Lung microvascular endothelial cell (primary cell): ENCODE results near the gene PLEKHB1. TPM values are rescaled to one million over a fixed set of nuclear protein-coding genes. Genes with fewer than 3 reads are reported as not detected.
A peak's percentile ranks its signal among the peaks of the same experiment; 100 is the strongest.

ENCODE experiments used
- DNase-seq, 2 donors: peaks; one replicate each; pipeline versions ENCODE4 v3.0.0 to v3.0.0-alpha.2; 2010; ENCODE audit warnings: low read depth in 2 of 2
- total RNA-seq: library from RNA; depleted of rRNA; stranded (reverse); fragments of >200 nt; gene quantifications from 2 replicates; pipeline ENCODE4 v1.2.1, GENCODE V29; 2014

PLEKHB1 gene
- 0.22 and 0.40 TPM in 2 replicates for total RNA-seq

GRCh38 chr11:73645972-73646631 is at the start of gene PLEKHB1:
PLEKHB1 (plus strand) TSS chr11:73646581; CDS start chr11:73646609, 28 bp downstream.
- no peak for DNase-seq

- peak in 1 of 2 donors; percentile 2 for DNase-seq
Measured at GRCh38 chr11:73597336-73597955, 48.9 kb upstream of the PLEKHB1 start.

GRCh38 chr11:73597956-73598718 is 48.2 kb upstream of the PLEKHB1 start, which contains the start of gene FAM168A:
FAM168A (minus strand) TSS chr11:73598112; CDS start chr11:73468474, 129,638 bp downstream.
- peak; percentile 92 to 96 for DNase-seq

DNA sequence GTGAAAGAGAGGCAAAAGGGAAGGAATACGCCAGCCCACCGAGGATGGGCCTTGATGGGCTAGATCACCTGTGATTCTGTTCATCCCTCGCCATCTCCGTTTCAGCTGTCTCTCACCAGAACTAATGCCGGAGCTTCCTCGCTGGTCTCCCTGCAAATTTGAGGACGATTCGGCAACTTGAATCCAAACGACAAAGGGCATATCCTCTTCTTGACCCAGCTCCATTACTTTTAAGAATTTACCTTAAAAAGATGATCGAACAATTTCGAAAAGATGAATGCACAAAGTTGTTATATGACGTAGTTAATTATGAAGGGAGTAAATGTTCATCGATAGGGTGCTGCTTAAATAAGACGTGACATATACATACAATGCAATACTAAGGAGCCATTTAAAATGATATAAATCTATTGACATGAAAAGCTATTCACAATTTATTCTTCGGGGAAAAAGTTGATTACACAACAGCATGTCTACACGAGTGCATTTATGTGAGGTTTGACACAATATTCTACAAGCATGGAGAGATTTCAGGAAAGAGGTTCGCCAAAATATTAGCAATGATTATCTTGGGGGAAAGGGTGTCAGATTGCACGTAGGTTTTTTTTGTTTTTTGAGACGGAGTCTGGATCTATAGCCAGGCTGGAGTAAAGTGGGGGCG is 47.5 kb upstream of the PLEKHB1 start:
- DNase-seq, result no peak

GRCh38 chr11:73612601-73613140 is 33.7 kb upstream of the PLEKHB1 start:
- no peak for DNase-seq

- no peak for DNase-seq
Measured at GRCh38 chr11:73614591-73614990, 31.8 kb upstream of the PLEKHB1 start.

DNA sequence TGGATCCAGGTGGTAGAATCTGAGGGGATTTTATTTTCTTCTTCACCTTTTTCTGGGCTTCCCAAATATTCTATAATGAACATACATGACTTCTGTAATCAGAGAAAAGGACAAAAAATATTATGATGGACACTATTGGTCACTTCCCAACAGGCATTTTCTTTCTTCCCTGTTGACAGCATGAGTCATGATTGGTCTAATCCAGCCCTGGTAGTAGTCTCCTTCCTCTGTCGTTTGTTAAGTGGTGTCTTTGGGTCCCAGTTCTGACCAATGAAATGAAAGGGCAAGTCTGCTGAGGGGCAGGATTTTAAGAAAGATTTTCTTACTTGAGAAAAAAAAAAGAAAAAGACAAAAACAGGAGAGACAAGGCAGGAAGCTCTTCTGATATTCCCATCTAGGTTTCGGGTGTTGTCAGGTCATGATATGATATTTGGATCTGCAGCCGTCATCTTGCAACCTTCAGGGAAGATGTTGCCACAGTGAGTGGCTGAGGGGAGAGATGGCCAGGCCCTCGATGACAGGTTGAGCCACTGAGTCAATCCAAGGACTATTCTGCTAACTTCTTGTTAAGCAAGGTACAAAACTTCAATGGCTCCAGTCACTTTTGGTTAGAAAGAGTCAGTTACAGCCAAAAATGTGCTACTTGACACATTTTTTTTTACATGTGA is 23.3 kb upstream of the PLEKHB1 start:
- no peak for DNase-seq

DNA sequence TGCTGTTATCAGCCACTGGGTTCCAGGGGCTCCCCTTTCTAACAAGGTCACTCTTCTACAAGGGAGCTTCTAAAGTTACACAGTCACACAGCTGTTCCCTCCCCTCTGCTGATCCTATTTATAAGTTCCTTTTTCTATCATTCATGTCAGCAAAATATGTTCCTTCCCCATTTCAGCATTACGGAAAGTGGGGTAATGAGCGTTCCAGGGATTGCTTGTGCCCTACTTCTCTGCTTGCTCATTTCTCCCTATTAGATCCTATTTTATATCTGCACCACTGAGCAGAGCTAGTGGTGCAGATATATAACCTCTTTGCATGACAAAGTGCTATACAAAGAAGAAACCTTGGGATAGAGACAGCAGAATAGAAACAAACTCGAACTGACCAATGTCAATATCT is 22.7 kb upstream of the PLEKHB1 start:
- DNase-seq, result no peak

DNA sequence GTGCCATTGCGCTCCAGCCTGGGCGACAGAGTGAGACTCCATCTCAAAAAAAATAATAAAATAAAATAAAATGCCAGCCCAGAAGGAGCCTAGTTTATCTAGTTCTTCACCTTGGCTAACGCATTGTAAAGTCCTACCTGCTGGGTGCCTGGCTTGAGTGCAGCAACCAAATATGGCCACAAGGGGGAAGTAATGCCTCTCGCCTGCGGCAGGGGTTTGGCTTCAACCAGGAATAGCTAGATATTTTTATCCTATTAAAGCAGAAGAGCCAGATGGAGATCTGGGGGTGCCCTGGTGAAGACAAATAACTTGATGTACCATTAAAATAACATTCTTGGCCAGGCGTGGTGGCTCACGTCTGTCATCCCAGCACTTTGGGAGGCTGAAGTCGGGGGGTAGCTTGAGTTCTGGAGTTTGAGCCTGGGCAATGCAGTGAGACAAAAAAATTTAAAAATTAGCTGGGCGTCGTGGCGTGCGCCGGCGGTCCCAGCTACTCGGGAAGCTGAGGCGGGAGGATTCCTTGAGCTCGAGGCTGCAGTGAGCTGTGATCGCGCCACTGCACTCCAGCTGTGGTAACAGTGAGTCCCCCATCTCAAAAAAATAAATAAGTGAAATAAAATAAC is 20.6 kb upstream of the PLEKHB1 start:
- peak; percentile 68 to 83 for DNase-seq

- no peak for DNase-seq
Measured at GRCh38 chr11:73629907-73630306, 16.5 kb upstream of the PLEKHB1 start.

GRCh38 chr11:73632996-73633395 is 13.4 kb upstream of the PLEKHB1 start:
- no peak for DNase-seq

DNA sequence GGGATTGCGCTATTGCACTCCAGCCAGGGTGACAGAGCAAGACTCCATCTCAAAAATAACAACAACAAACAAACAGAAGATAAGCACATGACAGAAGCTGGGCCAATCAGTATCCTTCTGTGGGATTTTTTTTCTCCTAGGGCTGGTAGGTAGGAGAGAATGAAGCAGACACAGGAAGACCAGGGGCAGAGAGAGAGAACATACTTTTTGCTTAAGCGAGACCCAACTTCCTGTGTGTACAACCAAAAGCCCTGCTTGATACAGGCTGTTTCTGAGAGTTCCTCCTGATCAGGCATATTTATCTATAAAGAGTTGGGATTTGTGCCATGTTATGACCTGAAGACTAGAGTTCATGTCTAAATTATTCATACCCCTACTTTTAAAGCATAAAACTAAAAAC is 12.4 kb upstream of the PLEKHB1 start:
- no peak for DNase-seq

DNA sequence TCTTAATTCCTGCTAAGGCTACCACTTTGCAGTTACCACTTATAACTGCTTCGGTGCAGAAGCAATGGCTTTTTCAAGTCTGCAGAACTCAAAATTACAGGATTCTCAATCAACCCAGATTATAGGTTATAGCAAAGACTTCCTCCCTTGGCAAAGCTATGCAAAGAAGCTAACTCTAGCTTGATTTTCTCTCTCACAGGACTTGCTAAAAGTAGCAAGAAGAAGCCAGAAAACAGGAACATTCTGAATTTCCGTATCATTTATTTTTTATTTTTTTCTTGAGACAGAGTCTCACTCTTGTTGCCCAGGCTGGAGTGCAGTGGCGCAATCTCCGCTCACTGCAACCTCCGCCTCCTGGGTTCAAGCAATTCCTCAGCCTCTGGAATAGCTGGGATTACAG is 10.7 kb upstream of the PLEKHB1 start:
- DNase-seq, result no peak

DNA sequence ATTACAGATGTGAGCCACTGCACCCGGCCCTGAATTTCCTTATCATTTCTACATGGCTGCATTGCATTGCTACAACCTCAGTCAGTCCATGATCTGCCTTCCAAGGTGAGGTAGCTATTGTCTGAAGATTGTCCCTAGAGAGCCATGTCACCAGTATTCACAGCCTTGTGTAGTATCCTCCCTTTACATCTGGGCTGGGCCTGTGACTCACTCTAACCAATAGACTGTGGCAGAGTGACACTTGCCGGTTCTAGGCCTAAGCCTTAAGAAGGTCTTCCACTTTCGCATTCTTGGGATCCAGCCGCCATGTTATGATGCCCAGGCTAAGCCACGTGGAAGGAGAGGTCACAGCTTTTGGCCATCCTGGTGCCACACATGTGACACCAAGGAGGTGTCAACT is 10.1 kb upstream of the PLEKHB1 start:
- DNase-seq, result no peak

DNA sequence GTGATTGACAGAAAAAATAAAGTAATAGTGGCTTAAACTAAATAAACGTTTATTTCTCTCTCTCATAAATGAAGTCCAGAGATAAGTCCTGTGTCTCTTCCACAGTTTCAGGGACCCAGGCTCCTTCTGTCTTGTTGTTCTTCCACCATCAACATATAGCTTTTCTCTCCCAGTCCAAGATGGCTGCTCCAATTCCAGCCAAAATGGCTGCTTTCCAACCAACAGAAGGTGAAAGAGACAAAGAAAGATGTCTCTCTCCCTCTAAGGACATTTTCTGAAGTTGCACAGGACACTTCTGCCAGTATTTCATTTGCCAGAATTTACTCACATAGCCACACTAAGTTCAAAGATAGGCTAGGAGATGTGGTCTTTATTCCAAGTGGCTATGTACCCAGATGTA is 9.4 kb upstream of the PLEKHB1 start:
- no peak for DNase-seq

GRCh38 chr11:73640592-73640991 is 5.8 kb upstream of the PLEKHB1 start:
- DNase-seq, result no peak

DNA sequence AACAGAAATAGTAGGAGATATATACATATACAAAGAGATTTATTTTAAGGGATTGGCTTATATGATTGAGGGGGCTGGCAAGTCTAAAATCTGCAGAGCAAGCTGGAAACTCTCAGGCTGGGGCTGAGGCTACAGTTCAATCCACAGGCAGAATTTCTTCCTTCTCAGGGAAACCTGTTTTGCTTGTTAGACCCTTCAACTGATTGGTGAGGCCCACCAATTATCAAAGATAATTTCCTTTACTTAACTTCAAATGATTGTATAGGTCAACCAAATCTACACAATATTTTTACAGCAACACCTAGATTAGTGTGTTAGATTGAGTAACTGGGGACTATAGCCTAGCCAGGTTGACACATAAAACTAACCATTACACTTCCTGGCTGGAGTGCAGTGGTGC is 4.7 kb upstream of the PLEKHB1 start:
- no peak for DNase-seq

GRCh38 chr11:73645121-73645969 is 1.0 kb upstream of the PLEKHB1 start:
- peak in 1 of 2 donors; percentile 16 for DNase-seq

DNA sequence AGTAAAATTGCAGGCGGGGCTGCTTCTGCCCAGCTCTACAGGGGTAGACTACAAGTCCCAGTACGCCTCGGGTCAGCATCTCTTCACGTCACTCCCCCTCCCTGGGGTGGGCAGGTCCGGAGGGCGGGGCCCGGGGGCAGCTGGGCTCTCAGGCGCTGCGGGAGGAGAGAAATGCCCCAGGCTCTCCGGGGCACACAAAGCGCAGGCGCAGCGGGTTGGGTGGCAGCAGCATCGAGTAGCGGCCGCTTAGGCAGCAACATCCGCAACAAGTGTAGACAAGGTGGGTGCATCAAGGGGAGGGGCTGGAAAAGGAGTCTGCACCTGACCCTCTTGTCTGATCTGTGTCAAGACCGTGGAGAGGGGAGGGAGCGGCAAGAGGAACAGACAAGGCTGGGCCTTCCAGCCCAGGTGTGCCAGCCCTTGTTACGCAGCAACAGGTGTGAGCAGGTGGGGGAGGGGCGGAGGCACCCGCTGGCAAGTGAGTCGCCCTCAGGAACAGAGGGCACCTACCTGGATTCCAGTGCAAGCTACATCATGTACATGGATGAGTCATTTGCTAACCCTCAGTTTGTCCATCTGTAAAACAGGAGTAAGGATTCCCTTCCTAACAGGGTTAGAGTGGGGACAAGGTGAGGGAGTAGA is 1.2 kb downstream of the PLEKHB1 start:
- DNase-seq, result peak; percentile 72 to 86
